ENCODE data around the gene MELTF.
A peak's percentile ranks its signal among the peaks of the same experiment; 100 is the strongest.

The MELTF gene

GRCh38 chr3:197031315-197032285 lies 2.0 kb upstream of the MELTF start:
- intact Hi-C loops (cut with micrococcal nuclease) = no loop called here
- Mint-ChIP-seq H3K4me1 (ENCODE audit: low read depth) (peaks cover 41% of the 10 kb centered on the region), H3K36me3 (ENCODE audit: low read depth) (no peaks in the 10 kb centered on the region), H3K27me3 (peaks cover 55% of the 10 kb centered on the region), H3K9me3 (no peaks in the 10 kb centered on the region), H3K27ac (peak overlapping the region; percentile 6), H3K4me3 (no peak overlapping the region)

GRCh38 chr3:197030379-197031314 lies 1.0 kb upstream of the MELTF start:
- intact Hi-C loops (cut with micrococcal nuclease) = no loop called here
- H3K36me3 Mint-ChIP-seq (ENCODE audit: low read depth) = no peaks in the 10 kb centered on the region
- H3K27me3 Mint-ChIP-seq = peaks cover 51% of the 10 kb centered on the region
- peak overlapping the region; percentile 6 for H3K27ac Mint-ChIP-seq
- H3K4me1 Mint-ChIP-seq (ENCODE audit: low read depth) = peaks cover 41% of the 10 kb centered on the region
- H3K9me3 Mint-ChIP-seq = no peaks in the 10 kb centered on the region
- no peak overlapping the region for H3K4me3 Mint-ChIP-seq

- Mint-ChIP-seq H3K27me3 (peaks cover 46% of the 10 kb centered on the region), H3K9me3 (no peaks in the 10 kb centered on the region), H3K27ac (peak overlapping the region; percentile 22), H3K4me1 (ENCODE audit: low read depth) (peaks cover 48% of the 10 kb centered on the region), H3K4me3 (peak overlapping the region; percentile 71), H3K36me3 (ENCODE audit: low read depth) (no peaks in the 10 kb centered on the region)
- intact Hi-C loops (cut with micrococcal nuclease) = loop anchor here (2.0 kb wide), 1 partner anchor 26 kb away; no protein-coding TSS in a partner anchor
Observed at GRCh38 chr3:197028728-197029510, 698 bp downstream of the MELTF start.

GRCh38 chr3:197027896-197028727 lies 1.5 kb downstream of the MELTF start:
- intact Hi-C loops (cut with micrococcal nuclease) = loop anchor here (2.0 kb wide), 1 partner anchor 25 kb away; no protein-coding TSS in a partner anchor
- no peak overlapping the region for H3K27ac Mint-ChIP-seq

GRCh38 chr3:197027151-197027895 lies 2.3 kb downstream of the MELTF start:
- intact Hi-C loops (cut with micrococcal nuclease) = no loop called here

More at GRCh38 chr3:197027896-197028727, 1.5 kb downstream of the MELTF start:
- H3K4me3 Mint-ChIP-seq = peak overlapping the region; percentile 71
- H3K9me3 Mint-ChIP-seq = no peaks in the 10 kb centered on the region
- H3K4me1 Mint-ChIP-seq (ENCODE audit: low read depth) = peaks cover 56% of the 10 kb centered on the region
- no peaks in the 10 kb centered on the region for H3K36me3 Mint-ChIP-seq (ENCODE audit: low read depth)
- H3K27me3 Mint-ChIP-seq = peaks cover 41% of the 10 kb centered on the region

GRCh38 chr3:197026481-197026866 lies 3.1 kb downstream of the MELTF start:
- peaks cover 50% of the 10 kb centered on the region for H3K27me3 Mint-ChIP-seq
- peaks cover 55% of the 10 kb centered on the region for H3K4me1 Mint-ChIP-seq (ENCODE audit: low read depth)
- intact Hi-C loops (cut with micrococcal nuclease) = no loop called here
- no peaks in the 10 kb centered on the region for H3K36me3 Mint-ChIP-seq (ENCODE audit: low read depth)
- no peak overlapping the region for H3K27ac Mint-ChIP-seq
- no peaks in the 10 kb centered on the region for H3K9me3 Mint-ChIP-seq
- H3K4me3 Mint-ChIP-seq = no peak overlapping the region

More at GRCh38 chr3:197027151-197027895, 2.3 kb downstream of the MELTF start:
- no peak overlapping the region for H3K4me3 Mint-ChIP-seq
- H3K9me3 Mint-ChIP-seq = no peaks in the 10 kb centered on the region
- H3K4me1 Mint-ChIP-seq (ENCODE audit: low read depth) = peaks cover 62% of the 10 kb centered on the region
- H3K27me3 Mint-ChIP-seq = peaks cover 46% of the 10 kb centered on the region
- H3K36me3 Mint-ChIP-seq (ENCODE audit: low read depth) = no peaks in the 10 kb centered on the region
- peak overlapping the region; percentile 47 for H3K27ac Mint-ChIP-seq

GRCh38 chr3:197025736-197026480 lies 3.7 kb downstream of the MELTF start:
- no peaks in the 10 kb centered on the region for H3K36me3 Mint-ChIP-seq (ENCODE audit: low read depth)
- intact Hi-C loops (cut with micrococcal nuclease) = no loop called here

GRCh38 chr3:197024881-197025735 lies 4.5 kb downstream of the MELTF start:
- Mint-ChIP-seq H3K36me3 (ENCODE audit: low read depth) (no peaks in the 10 kb centered on the region), H3K27ac (no peak overlapping the region), H3K4me1 (ENCODE audit: low read depth) (peaks cover 41% of the 10 kb centered on the region), H3K9me3 (no peaks in the 10 kb centered on the region), H3K27me3 (peaks cover 55% of the 10 kb centered on the region), H3K4me3 (no peak overlapping the region)
- intact Hi-C loops (cut with micrococcal nuclease) = no loop called here

More at GRCh38 chr3:197025736-197026480, 3.7 kb downstream of the MELTF start:
- Mint-ChIP-seq H3K4me3 (no peak overlapping the region), H3K4me1 (ENCODE audit: low read depth) (peaks cover 49% of the 10 kb centered on the region), H3K27me3 (peaks cover 56% of the 10 kb centered on the region), H3K9me3 (no peaks in the 10 kb centered on the region), H3K27ac (no peak overlapping the region)

GRCh38 chr3:197023998-197024651 lies 5.5 kb downstream of the MELTF start:
- no peaks in the 10 kb centered on the region for H3K9me3 Mint-ChIP-seq
- H3K27me3 Mint-ChIP-seq = peaks cover 51% of the 10 kb centered on the region
- H3K4me3 Mint-ChIP-seq = no peak overlapping the region
- no peaks in the 10 kb centered on the region for H3K36me3 Mint-ChIP-seq (ENCODE audit: low read depth)
- peaks cover 34% of the 10 kb centered on the region for H3K4me1 Mint-ChIP-seq (ENCODE audit: low read depth)
- intact Hi-C loops (cut with micrococcal nuclease) = no loop called here
- H3K27ac Mint-ChIP-seq = peak overlapping the region; percentile 37

- intact Hi-C loops (cut with micrococcal nuclease) = no loop called here
- H3K36me3 Mint-ChIP-seq (ENCODE audit: low read depth) = no peaks in the 10 kb centered on the region
- peak overlapping the region; percentile 15 for H3K4me3 Mint-ChIP-seq
- H3K9me3 Mint-ChIP-seq = no peaks in the 10 kb centered on the region
- H3K4me1 Mint-ChIP-seq (ENCODE audit: low read depth) = peaks cover 27% of the 10 kb centered on the region
- peaks cover 46% of the 10 kb centered on the region for H3K27me3 Mint-ChIP-seq
- peak overlapping the region; percentile 37 for H3K27ac Mint-ChIP-seq
Observed at GRCh38 chr3:197023241-197023997, 6.2 kb downstream of the MELTF start.

Measured in dendritic cell treated with granulocyte-macrophage colony-stimulating factor and Interleukin-4, amounts not matched to agents 40 ng/mL and 50 ng/mL, for 4 days (primary cell).